IMR-90 (cell line): ENCODE results near the gene POLD4. TPM values are rescaled to one million over a fixed set of nuclear protein-coding genes. Genes with fewer than 3 reads are reported as not detected.

ENCODE experiments used
- ATAC-seq: fragments of 200-7000 bp; cut with Tn5 transposase; 2 replicates; pipeline ENCODE4 v1.9.1; 2020; ENCODE audit warnings: low read depth, mild to moderate bottlenecking, moderate library complexity
- BruUV-seq: library from RNA; stranded (reverse); fragments of 400-500 nt; replicated peaks from 2 replicates; lab custom pipeline; 2021; lab: Mats Ljungman, UMichigan
- CTCF ChIA-PET: fragments of 300-600 bp; formaldehyde crosslinking; extraction: SDS; loops from one replicate; lab custom pipeline; 2021; ENCODE audit warnings: antibody characterized with exemption; lab: Yijun Ruan, JAX
- POLR2A ChIA-PET: fragments of 300-600 bp; sonication (Branson Sonifier 250); formaldehyde crosslinking; loops from one replicate; lab custom pipeline; 2022; ENCODE audit warnings: antibody characterized with exemption; ENCODE audit not compliant: unreplicated experiment; lab: Charles Lee
- DNase-seq: peaks from one replicate; pipeline ENCODE4 v3.0.0; 2013
- H2AFZ ChIP-seq: replicated peaks from 2 replicates; pipeline ENCODE3; 2013; ENCODE audit warnings: low read length, mild to moderate bottlenecking; ENCODE audit not compliant: poor library complexity
- H2AK5ac ChIP-seq: 2 replicates; pipeline ENCODE4 v1.6.1; 2013; ENCODE audit warnings: low read depth, low read length, inconsistent platforms
- H2AK9ac ChIP-seq: replicated peaks from 2 replicates; pipeline ENCODE3; 2013; ENCODE audit warnings: mild to moderate bottlenecking, low read depth, low read length, moderate library complexity; ENCODE audit not compliant: poor library complexity
- H2BK120ac ChIP-seq: 2 replicates; pipeline ENCODE4 v1.6.1; 2013; ENCODE audit warnings: low read depth, low read length, inconsistent platforms
- H2BK15ac ChIP-seq: 3 replicates; pipeline ENCODE4 v1.6.1; 2013; ENCODE audit warnings: low read depth, low read length, inconsistent platforms
- H2BK20ac ChIP-seq: 2 replicates; pipeline ENCODE4 v1.6.1; 2013; ENCODE audit warnings: low read depth, mild to moderate bottlenecking, inconsistent platforms, low read length, moderate library complexity
- H2BK5ac ChIP-seq: 2 replicates; pipeline ENCODE4 v1.6.1; 2013; ENCODE audit warnings: mild to moderate bottlenecking, low read depth, low read length, inconsistent platforms; ENCODE audit not compliant: poor library complexity, severe bottlenecking
- H3K14ac ChIP-seq: replicated peaks from 2 replicates; pipeline ENCODE4 v1.6.1; 2013; ENCODE audit warnings: low read depth, low read length, inconsistent platforms
- H3K18ac ChIP-seq: 2 replicates; pipeline ENCODE4 v1.6.1; 2013; ENCODE audit warnings: low read depth, low read length, control low read depth
- H3K23ac ChIP-seq: 2 replicates; pipeline ENCODE4 v1.6.1; 2013; ENCODE audit warnings: low read depth, low read length, inconsistent platforms
- H3K27ac ChIP-seq: 2 replicates; pipeline ENCODE4 v1.5.1; 2013; ENCODE audit warnings: mild to moderate bottlenecking, control low read depth, low read length; ENCODE audit not compliant: insufficient read depth
- H3K27me3 ChIP-seq: 2 replicates; pipeline ENCODE4 v1.6.1; 2013; ENCODE audit warnings: low read length; ENCODE audit not compliant: control insufficient read depth, insufficient read depth
- H3K36me3 ChIP-seq: 2 replicates; pipeline ENCODE4 v1.6.1; 2013; ENCODE audit warnings: low read length, mixed read lengths; ENCODE audit not compliant: control insufficient read depth, insufficient read depth
- H3K4ac ChIP-seq: 2 replicates; pipeline ENCODE4 v1.6.1; 2013; ENCODE audit warnings: low read depth, low read length, inconsistent platforms
- H3K4me1 ChIP-seq: 2 replicates; pipeline ENCODE4 v1.6.1; 2013; ENCODE audit warnings: low read length, mixed read lengths; ENCODE audit not compliant: control insufficient read depth, insufficient read depth
- H3K4me2 ChIP-seq: 2 replicates; pipeline ENCODE4 v1.6.1; 2013; ENCODE audit warnings: low read depth, mild to moderate bottlenecking, control low read depth, low read length, moderate library complexity
- H3K4me3 ChIP-seq: 2 replicates; pipeline ENCODE4 v1.5.1; 2013; ENCODE audit warnings: low read depth, mild to moderate bottlenecking, control low read depth, low read length, moderate library complexity; ENCODE audit not compliant: insufficient read depth
- H3K56ac ChIP-seq: 2 replicates; pipeline ENCODE4 v1.6.1; 2013; ENCODE audit warnings: low read length, inconsistent platforms; ENCODE audit not compliant: insufficient read depth; ENCODE audit errors: extremely low read depth
- H3K79me1 ChIP-seq, 2 experiments: 2 replicates each; pipeline ENCODE4 v1.6.1; 2013; ENCODE audit warnings: low read length in 2 of 2, inconsistent platforms in 1 of 2, low read depth in 1 of 2
- H3K9ac ChIP-seq: 2 replicates; pipeline ENCODE4 v1.6.1; 2013; ENCODE audit warnings: low read depth, low read length, control low read depth
- H3K9me1 ChIP-seq: 2 replicates; pipeline ENCODE4 v1.6.1; 2013; ENCODE audit warnings: low read length, inconsistent platforms; ENCODE audit not compliant: insufficient read depth
- H3K9me3 ChIP-seq: 2 replicates; pipeline ENCODE4 v1.6.1; 2013; ENCODE audit warnings: low read length; ENCODE audit not compliant: control insufficient read depth, insufficient read depth
- H4K20me1 ChIP-seq: 2 replicates; pipeline ENCODE4 v1.6.1; 2013; ENCODE audit warnings: low read length, inconsistent platforms; ENCODE audit not compliant: insufficient read depth
- H4K5ac ChIP-seq: 2 replicates; pipeline ENCODE4 v1.6.1; 2013; ENCODE audit warnings: mild to moderate bottlenecking, low read depth, low read length, control low read depth
- H4K8ac ChIP-seq, 2 experiments: 2 replicates each; pipeline ENCODE4 v1.6.1; 2013; ENCODE audit warnings: low read depth in 2 of 2, low read length in 2 of 2, control low read depth in 1 of 2, inconsistent platforms in 1 of 2
- H4K91ac ChIP-seq: 2 replicates; pipeline ENCODE4 v1.6.1; 2013; ENCODE audit warnings: low read depth, low read length, inconsistent platforms; ENCODE audit not compliant: insufficient read depth
- BHLHE40 ChIP-seq: fragments of 150-350 bp; IDR thresholded peaks from 2 replicates; pipeline ENCODE4 v1.6.1; 2016; ENCODE audit warnings: mild to moderate bottlenecking, low read depth, low read length
- CEBPB ChIP-seq: IDR thresholded peaks from 2 replicates; pipeline ENCODE4 v1.6.1; 2012; ENCODE audit warnings: low read depth, low read length, improper control_type of control experiment
- CHD1 ChIP-seq: IDR thresholded peaks from 2 replicates; pipeline ENCODE4 v1.6.1; 2012; ENCODE audit warnings: low read depth, low read length, improper control_type of control experiment
- FOS ChIP-seq: fragments of 150-350 bp; IDR thresholded peaks from 2 replicates; pipeline ENCODE4 v1.6.1; 2016; ENCODE audit warnings: low read depth, low read length
- MAFK ChIP-seq: IDR thresholded peaks from 2 replicates; pipeline ENCODE4 v1.6.1; 2012; ENCODE audit warnings: low read depth, low read length, improper control_type of control experiment
- MAZ ChIP-seq: IDR thresholded peaks from 2 replicates; pipeline ENCODE4 v1.6.1; 2012; ENCODE audit warnings: low read depth, mild to moderate bottlenecking, low read length, improper control_type of control experiment, moderate library complexity, borderline replicate concordance
- MXI1 ChIP-seq: IDR thresholded peaks from 2 replicates; pipeline ENCODE4 v1.6.1; 2012; ENCODE audit warnings: low read depth, mild to moderate bottlenecking, low read length, moderate library complexity, borderline replicate concordance
- NFE2L2 ChIP-seq: fragments of 150-350 bp; IDR thresholded peaks from 2 replicates; pipeline ENCODE4 v1.6.1; 2016; ENCODE audit warnings: low read depth, mild to moderate bottlenecking, low read length
- POLR2A ChIP-seq: IDR thresholded peaks from 2 replicates; pipeline ENCODE4 v1.6.1; 2012; ENCODE audit warnings: mild to moderate bottlenecking, low read depth, low read length
- RAD21 ChIP-seq: IDR thresholded peaks from 2 replicates; pipeline ENCODE4 v1.6.1; 2012; ENCODE audit warnings: low read length, improper control_type of control experiment
- RCOR1 ChIP-seq: IDR thresholded peaks from 2 replicates; pipeline ENCODE4 v1.6.1; 2012; ENCODE audit warnings: mild to moderate bottlenecking, low read length, improper control_type of control experiment; ENCODE audit not compliant: insufficient replicate concordance
- RFX5 ChIP-seq: IDR thresholded peaks from 2 replicates; pipeline ENCODE4 v1.8.0; 2012; ENCODE audit warnings: low read depth, mild to moderate bottlenecking, low read length, moderate library complexity
- SMC3 ChIP-seq: fragments of 150-350 bp; IDR thresholded peaks from 2 replicates; pipeline ENCODE4 v1.6.1; 2016; ENCODE audit warnings: low read depth, mild to moderate bottlenecking, antibody characterized with exemption, low read length, moderate library complexity
- WGBS, 2 experiments: methylation state at CpG; one replicate each; pipeline versions ENCODE4 v1.1.5 to v1.1.7; 2013; ENCODE audit warnings: missing lambda C conversion rate in 2 of 2; ENCODE audit not compliant: insufficient read length in 1 of 2; ENCODE audit errors: extremely low coverage in 2 of 2; 5-methylcytosine and 5-hydroxymethylcytosine counted together
- dilution Hi-C: fragments of 300-500 bp; cut with HindIII; formaldehyde crosslinking; loops from one replicate; pipeline ENCODE4 v1.14.3; 2018; ENCODE audit warnings: low sequenced_read_pairs; ENCODE audit not compliant: unreplicated experiment
- in situ Hi-C: fragments of 300-500 bp; cut with MboI; formaldehyde crosslinking; loops from 3 replicates; pipeline ENCODE4 v1.14.3; 2019; ENCODE audit warnings: low sequenced_read_pairs, inconsistent platforms, mixed read lengths
- intact Hi-C: fragments of 100-400 bp; cut with micrococcal nuclease; formaldehyde crosslinking; loops from 2 replicates; pipeline ENCODE4 v1.10.0; 2022
- polyA plus RNA-seq, 3 experiments: library from polyadenylated mRNA; depleted of rRNA; stranded (reverse); fragments of >200 nt; gene quantifications; 2 replicates each; pipeline ENCODE4 v1.2.3, GENCODE V29; 2012; ENCODE audit warnings: low replicate concordance in 1 of 3
- total RNA-seq: library from RNA; depleted of rRNA; stranded (reverse); fragments of >200 nt; gene quantifications from 2 replicates; pipeline ENCODE4 v1.2.3, GENCODE V29; 2012
- TF ChIP-seq, protein P1 (sequence below): fragments of 150-350 bp; IDR thresholded peaks from 2 replicates; pipeline ENCODE4 v1.6.1; 2016; ENCODE audit warnings: low read depth, mild to moderate bottlenecking, low read length, moderate library complexity, borderline replicate concordance
- TF ChIP-seq, protein P2 (sequence below): fragments of 150-350 bp; IDR thresholded peaks from 2 replicates; pipeline ENCODE4 v1.6.1; 2017; ENCODE audit warnings: mild to moderate bottlenecking, antibody characterized with exemption, low read length, low read depth

The POLD4 gene
- total and polyA plus RNA-seq, 2 of the 4 experiments (the other 2 are of a cell fraction): 46.4 to 133 TPM

DNA sequence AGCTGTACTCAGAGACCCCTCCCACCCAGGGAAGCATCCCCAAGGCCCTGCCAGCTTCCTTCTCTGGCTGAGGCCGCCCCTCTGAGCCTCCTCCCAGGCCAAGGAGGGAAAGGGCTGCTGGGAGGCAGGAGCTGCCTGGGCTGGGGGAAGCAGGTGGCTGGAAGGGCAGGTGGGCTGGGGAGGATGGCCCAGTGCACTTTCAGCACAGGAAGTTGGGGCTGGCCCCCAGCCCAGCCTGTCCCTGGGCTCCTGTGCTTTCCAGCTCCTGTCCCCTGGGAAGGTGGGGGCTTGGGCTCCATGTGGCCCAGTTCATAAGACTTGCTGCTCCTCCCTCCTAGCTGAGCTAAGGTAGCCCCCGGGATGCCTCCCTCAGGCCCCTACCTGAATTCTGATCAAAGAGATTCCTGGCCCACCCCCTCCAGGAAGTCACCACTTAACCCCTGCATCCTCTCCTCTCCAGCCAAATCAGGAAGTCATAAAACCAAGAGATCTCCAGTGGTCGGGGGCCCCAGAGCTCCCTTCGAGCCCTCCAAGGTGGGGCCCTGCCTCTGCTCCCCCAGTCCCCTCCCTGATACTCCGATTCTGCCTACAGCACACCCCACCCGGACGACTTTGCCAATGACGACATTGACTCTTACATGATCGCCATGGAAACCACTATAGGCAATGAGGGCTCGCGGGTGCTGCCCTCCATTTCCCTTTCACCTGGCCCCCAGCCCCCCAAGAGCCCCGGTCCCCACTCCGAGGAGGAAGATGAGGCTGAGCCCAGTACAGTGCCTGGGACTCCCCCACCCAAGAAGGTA lies 43.4 kb upstream of the POLD4 start (continued):
- TF ChIP-seq POLR2A: no peak; the same call in 1 of the 2 replicates

DNA sequence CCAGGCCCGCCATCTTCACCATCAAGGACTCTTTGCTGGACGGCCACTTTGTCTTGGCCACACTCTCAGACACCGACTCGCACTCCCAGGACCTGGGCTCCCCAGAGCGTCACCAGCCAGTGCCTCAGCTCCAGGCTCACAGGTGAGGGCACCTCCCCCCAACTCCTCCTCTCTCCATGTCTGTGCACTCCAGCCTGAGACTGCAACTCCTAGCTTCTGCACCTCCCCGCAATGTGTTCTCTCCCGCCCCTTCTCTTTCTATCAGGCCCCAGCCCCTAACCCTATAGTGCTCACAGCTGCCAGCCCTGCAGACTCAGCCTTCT lies 42.9 kb upstream of the POLD4 start:
- no peak overlapping the region for H2BK20ac ChIP-seq
- intact Hi-C loops (no loop called here), dilution Hi-C loops (no loop called here), in situ Hi-C loops (no loop called here)
- ChIA-PET CTCF (no interaction called here), POLR2A (no interaction called here)
- no peaks in the 10 kb centered on the region for H3K9me1 ChIP-seq
- no peak overlapping the region for H3K27ac ChIP-seq
- H2AK9ac ChIP-seq: no peak overlapping the region
- H4K5ac ChIP-seq: no peak overlapping the region
- DNase-seq (no peak), ATAC-seq (no peak)
- no peak overlapping the region for H2BK120ac ChIP-seq
- no peaks in the 10 kb centered on the region for H3K27me3 ChIP-seq
- H3K56ac ChIP-seq: no peak overlapping the region
- H3K79me1 ChIP-seq: peaks cover 21 to 48% of the 10 kb centered on the region in 2 experiments; a peak in 3 of 4 replicates
- H3K4ac ChIP-seq: no peak overlapping the region
- no peaks in the 10 kb centered on the region for H3K9me3 ChIP-seq
- no peak overlapping the region for H3K9ac ChIP-seq
- no peak overlapping the region for H3K23ac ChIP-seq
- H2BK5ac ChIP-seq: no peak overlapping the region
- no peak overlapping the region for H2BK15ac ChIP-seq
- no peak overlapping the region for H3K4me2 ChIP-seq
- H3K14ac ChIP-seq: no peak overlapping the region
- WGBS, 2 experiments: 88% methylated on average over 4 of the region's 7 CpGs; no CpG with 5 or more reads in 1 of the 2 experiments
- H4K91ac ChIP-seq: no peak overlapping the region
- H3K18ac ChIP-seq: no peak overlapping the region
- no peak overlapping the region for H2AK5ac ChIP-seq
- H4K8ac ChIP-seq: no peak overlapping the region
- H3K36me3 ChIP-seq: peaks cover 43% of the 10 kb centered on the region
- H3K4me1 ChIP-seq: peaks cover 13% of the 10 kb centered on the region
- H2AFZ ChIP-seq: no peak overlapping the region
- peaks cover 34% of the 10 kb centered on the region for H4K20me1 ChIP-seq
- no peak overlapping the region for H3K4me3 ChIP-seq
- BruUV-seq: no TSS peak
- TF ChIP-seq CEBPB (no peak), FOS (no peak), BHLHE40 (no peak), MAFK (no peak), SMC3 (no peak), CHD1 (no peak), POLR2A (no peak), RCOR1 (no peak), RAD21 (no peak), RFX5 (no peak), NFE2L2 (no peak), MAZ (no peak), MXI1 (no peak)
- TF ChIP-seq, protein P1, sequence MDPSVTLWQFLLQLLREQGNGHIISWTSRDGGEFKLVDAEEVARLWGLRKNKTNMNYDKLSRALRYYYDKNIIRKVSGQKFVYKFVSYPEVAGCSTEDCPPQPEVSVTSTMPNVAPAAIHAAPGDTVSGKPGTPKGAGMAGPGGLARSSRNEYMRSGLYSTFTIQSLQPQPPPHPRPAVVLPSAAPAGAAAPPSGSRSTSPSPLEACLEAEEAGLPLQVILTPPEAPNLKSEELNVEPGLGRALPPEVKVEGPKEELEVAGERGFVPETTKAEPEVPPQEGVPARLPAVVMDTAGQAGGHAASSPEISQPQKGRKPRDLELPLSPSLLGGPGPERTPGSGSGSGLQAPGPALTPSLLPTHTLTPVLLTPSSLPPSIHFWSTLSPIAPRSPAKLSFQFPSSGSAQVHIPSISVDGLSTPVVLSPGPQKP: no peak
- TF ChIP-seq, protein P2, sequence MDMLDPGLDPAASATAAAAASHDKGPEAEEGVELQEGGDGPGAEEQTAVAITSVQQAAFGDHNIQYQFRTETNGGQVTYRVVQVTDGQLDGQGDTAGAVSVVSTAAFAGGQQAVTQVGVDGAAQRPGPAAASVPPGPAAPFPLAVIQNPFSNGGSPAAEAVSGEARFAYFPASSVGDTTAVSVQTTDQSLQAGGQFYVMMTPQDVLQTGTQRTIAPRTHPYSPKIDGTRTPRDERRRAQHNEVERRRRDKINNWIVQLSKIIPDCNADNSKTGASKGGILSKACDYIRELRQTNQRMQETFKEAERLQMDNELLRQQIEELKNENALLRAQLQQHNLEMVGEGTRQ: no peak
